Hepatocyte (in vitro differentiated cells): Measurements from ENCODE around the gene MAT2B. TPM values are rescaled to one million over a fixed set of nuclear protein-coding genes. Genes with fewer than 3 reads are reported as not detected.

Source experiments
- DNase-seq: peaks from one replicate; pipeline ENCODE4 v3.0.0-alpha.2; 2016; ENCODE audit warnings: low spot score
- H2AFZ ChIP-seq: fragments of 200-600 bp; sonication (generic); 2 replicates; pipeline ENCODE4 v1.6.0; 2016; ENCODE audit warnings: antibody characterized with exemption, mild to moderate bottlenecking
- H3K27ac ChIP-seq: fragments of 200-600 bp; sonication (generic); 2 replicates; pipeline ENCODE4 v1.5.1; 2016; ENCODE audit warnings: mild to moderate bottlenecking
- H3K27me3 ChIP-seq: fragments of 200-600 bp; sonication (generic); 2 replicates; pipeline ENCODE4 v1.6.1; 2016
- H3K36me3 ChIP-seq: fragments of 200-600 bp; sonication (generic); replicated peaks from 2 replicates; pipeline ENCODE4 v1.5.1; 2016; ENCODE audit warnings: low read depth; ENCODE audit not compliant: insufficient read depth
- H3K4me1 ChIP-seq: fragments of 200-600 bp; sonication (generic); 2 replicates; pipeline ENCODE4 v1.5.1; 2016; ENCODE audit warnings: mild to moderate bottlenecking, moderate library complexity; ENCODE audit not compliant: insufficient read depth
- H3K4me2 ChIP-seq: fragments of 200-600 bp; sonication (generic); 2 replicates; pipeline ENCODE4 v1.6.0; 2016
- H3K4me3 ChIP-seq: fragments of 200-600 bp; sonication (generic); 2 replicates; pipeline ENCODE4 v1.5.1; 2016; ENCODE audit warnings: mild to moderate bottlenecking
- H3K79me2 ChIP-seq: fragments of 200-600 bp; sonication (generic); 2 replicates; pipeline ENCODE4 v1.6.0; 2017; ENCODE audit warnings: mild to moderate bottlenecking
- H3K9me2 ChIP-seq: fragments of 200-600 bp; sonication (generic); replicated peaks from 2 replicates; pipeline ENCODE4 v1.6.0; 2017; ENCODE audit warnings: mild to moderate bottlenecking; ENCODE audit not compliant: insufficient read depth
- H3K9me3 ChIP-seq: fragments of 200-600 bp; sonication (generic); 2 replicates; pipeline ENCODE4 v1.5.1; 2016; ENCODE audit warnings: low read depth, mild to moderate bottlenecking
- H4K20me1 ChIP-seq: fragments of 200-600 bp; sonication (generic); 2 replicates; pipeline ENCODE4 v1.6.0; 2016; ENCODE audit warnings: mild to moderate bottlenecking; ENCODE audit not compliant: insufficient read depth, poor library complexity, severe bottlenecking
- EZH2 ChIP-seq: fragments of 200-600 bp; sonication (generic); IDR thresholded peaks from 2 replicates; pipeline ENCODE4 v1.6.1; 2016; ENCODE audit warnings: antibody characterized with exemption, mild to moderate bottlenecking, borderline replicate concordance
- EZH2phosphoT487 ChIP-seq: fragments of 200-600 bp; sonication (generic); IDR thresholded peaks from one replicate; pipeline ENCODE4 v1.6.1; 2018; ENCODE audit warnings: antibody characterized with exemption, mild to moderate bottlenecking, low read depth, moderate library complexity; ENCODE audit not compliant: unreplicated experiment, severe bottlenecking
- WGBS: methylation state at CpG from one replicate; pipeline ENCODE4 v1.1.6; 2016; ENCODE audit warnings: low lambda C conversion rate; ENCODE audit errors: missing lambda C conversion rate; 5-methylcytosine and 5-hydroxymethylcytosine counted together
- polyA plus RNA-seq: library from polyadenylated mRNA; unstranded; fragments of >200 nt; fragmentation: Nextera tagmentation; extraction: Ambion mirVana; gene quantifications from 2 replicates; pipeline ENCODE4 v1.2.1, GENCODE V29; 2016
- total RNA-seq: library from RNA; depleted of rRNA; stranded (reverse); fragments of >200 nt; gene quantifications from 2 replicates; pipeline ENCODE4 v1.2.3, GENCODE V29; 2014
- TF ChIP-seq, protein P1 (sequence below): fragments of 200-600 bp; sonication (generic); IDR thresholded peaks from 2 replicates; pipeline ENCODE4 v1.5.1; 2016; ENCODE audit warnings: antibody characterized with exemption, mild to moderate bottlenecking; ENCODE audit not compliant: poor library complexity

MAT2B gene
- total and polyA plus RNA-seq, 2 experiments from 2014 or later = 65.4 to 73.8 TPM

DNA sequence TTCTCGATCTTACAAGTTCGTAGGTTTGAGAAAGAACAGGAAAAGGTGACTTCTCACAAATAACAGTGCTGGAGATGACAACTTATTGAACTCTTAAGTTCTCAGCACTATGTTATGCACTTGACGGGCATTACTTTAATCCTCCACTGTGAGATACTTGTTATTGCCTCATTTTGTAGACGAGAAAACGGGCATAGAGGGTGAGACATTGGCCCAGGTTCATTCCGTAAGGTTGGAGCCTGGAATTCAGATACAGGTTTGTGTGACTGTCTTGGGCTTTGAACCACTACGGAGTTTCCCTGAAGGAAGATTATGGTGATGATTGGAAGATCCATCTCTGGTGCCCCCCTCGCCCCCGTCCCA is 657 bp downstream of the MAT2B start:
- Histone ChIP-seq H3K9me3 (no peaks in the 10 kb centered on the region), H3K4me1 (peaks cover 25% of the 10 kb centered on the region), H3K9me2 (no peaks in the 10 kb centered on the region), H3K27me3 (no peaks in the 10 kb centered on the region), H3K4me3 (peak overlapping the region; percentile 63), H3K27ac (peak overlapping the region; percentile 96), H3K36me3 (no peaks in the 10 kb centered on the region), H2AFZ (peak overlapping the region; percentile 31), H4K20me1 (peaks cover 42% of the 10 kb centered on the region), H3K4me2 (peak overlapping the region; percentile 85), H3K79me2 (peaks cover 52% of the 10 kb centered on the region)
- TF ChIP-seq, protein P1, sequence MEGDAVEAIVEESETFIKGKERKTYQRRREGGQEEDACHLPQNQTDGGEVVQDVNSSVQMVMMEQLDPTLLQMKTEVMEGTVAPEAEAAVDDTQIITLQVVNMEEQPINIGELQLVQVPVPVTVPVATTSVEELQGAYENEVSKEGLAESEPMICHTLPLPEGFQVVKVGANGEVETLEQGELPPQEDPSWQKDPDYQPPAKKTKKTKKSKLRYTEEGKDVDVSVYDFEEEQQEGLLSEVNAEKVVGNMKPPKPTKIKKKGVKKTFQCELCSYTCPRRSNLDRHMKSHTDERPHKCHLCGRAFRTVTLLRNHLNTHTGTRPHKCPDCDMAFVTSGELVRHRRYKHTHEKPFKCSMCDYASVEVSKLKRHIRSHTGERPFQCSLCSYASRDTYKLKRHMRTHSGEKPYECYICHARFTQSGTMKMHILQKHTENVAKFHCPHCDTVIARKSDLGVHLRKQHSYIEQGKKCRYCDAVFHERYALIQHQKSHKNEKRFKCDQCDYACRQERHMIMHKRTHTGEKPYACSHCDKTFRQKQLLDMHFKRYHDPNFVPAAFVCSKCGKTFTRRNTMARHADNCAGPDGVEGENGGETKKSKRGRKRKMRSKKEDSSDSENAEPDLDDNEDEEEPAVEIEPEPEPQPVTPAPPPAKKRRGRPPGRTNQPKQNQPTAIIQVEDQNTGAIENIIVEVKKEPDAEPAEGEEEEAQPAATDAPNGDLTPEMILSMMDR = no peak
- TF ChIP-seq EZH2 (no peak), EZH2phosphoT487 (no peak)
- 2% methylated on average over 9 of the region's 9 CpGs for WGBS
- no peak for DNase-seq

DNA sequence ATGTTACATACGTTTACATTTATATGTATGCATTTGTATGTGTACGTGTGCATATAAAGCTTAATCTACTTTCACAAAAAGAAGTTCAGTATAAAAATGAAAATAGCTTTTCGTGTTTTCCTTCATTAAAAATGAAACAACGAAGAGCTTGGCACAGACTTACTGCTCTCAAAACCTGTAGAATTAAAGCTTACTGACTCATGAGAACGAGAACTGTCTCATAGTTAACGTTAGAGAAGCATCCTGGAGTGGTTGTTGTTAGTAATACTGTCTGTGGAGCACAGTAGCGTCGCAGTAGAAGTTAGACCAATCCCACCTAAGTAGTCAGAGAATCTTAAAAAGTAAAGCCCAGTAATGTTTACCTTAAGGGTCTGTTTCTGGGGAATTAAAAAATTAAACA is 1.3 kb downstream of the MAT2B start:
- H4K20me1 ChIP-seq = peaks cover 48% of the 10 kb centered on the region
- H3K4me1 ChIP-seq = peaks cover 25% of the 10 kb centered on the region
- H3K4me2 ChIP-seq = peak overlapping the region; percentile 85
- DNase-seq = peak; percentile 30
- 24% methylated on average over 8 of the region's 8 CpGs for WGBS
- no peaks in the 10 kb centered on the region for H3K9me3 ChIP-seq
- H3K79me2 ChIP-seq = peaks cover 59% of the 10 kb centered on the region
- H3K36me3 ChIP-seq = no peaks in the 10 kb centered on the region
- peak overlapping the region; percentile 96 for H3K27ac ChIP-seq
- no peaks in the 10 kb centered on the region for H3K27me3 ChIP-seq
- H3K9me2 ChIP-seq = no peaks in the 10 kb centered on the region
- no peak overlapping the region for H2AFZ ChIP-seq
- H3K4me3 ChIP-seq = peak overlapping the region; percentile 63
- no peak for TF ChIP-seq EZH2phosphoT487
- TF ChIP-seq, protein P1 = no peak
- TF ChIP-seq EZH2 = no peak

DNA sequence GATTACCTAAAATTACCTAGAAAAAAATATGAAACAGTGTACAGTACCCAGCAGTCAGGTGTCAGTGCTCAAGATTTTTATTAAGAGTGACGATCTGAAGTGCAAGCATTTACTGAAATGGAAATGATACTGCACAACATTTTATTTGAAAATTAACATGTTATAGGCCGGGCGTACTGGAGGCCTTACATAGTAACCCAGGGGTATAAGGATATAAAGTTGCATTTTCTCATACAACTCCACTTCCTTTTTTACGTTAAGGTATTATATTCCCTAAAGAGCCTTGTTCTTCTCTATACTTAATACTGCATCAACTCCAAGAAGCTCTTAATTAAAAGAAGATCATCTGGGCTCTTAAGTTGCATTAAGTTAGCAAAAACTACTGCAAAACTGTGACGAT is 3.3 kb downstream of the MAT2B start:
- TF ChIP-seq, protein P1 = no peak
- no peak for TF ChIP-seq EZH2
- no peak for TF ChIP-seq EZH2phosphoT487
- no peak for DNase-seq
- Histone ChIP-seq H3K79me2 (peaks cover 79% of the 10 kb centered on the region), H3K27ac (peak overlapping the region; percentile 48), H3K27me3 (no peaks in the 10 kb centered on the region), H2AFZ (no peak overlapping the region), H3K36me3 (no peaks in the 10 kb centered on the region), H3K4me1 (peaks cover 21% of the 10 kb centered on the region), H3K9me2 (no peaks in the 10 kb centered on the region), H3K4me3 (peak overlapping the region; percentile 16), H4K20me1 (peaks cover 60% of the 10 kb centered on the region), H3K4me2 (peak overlapping the region; percentile 85), H3K9me3 (no peaks in the 10 kb centered on the region)
- whole genome bisulfite sequencing = 60% methylated on average over 5 of the region's 5 CpGs

DNA sequence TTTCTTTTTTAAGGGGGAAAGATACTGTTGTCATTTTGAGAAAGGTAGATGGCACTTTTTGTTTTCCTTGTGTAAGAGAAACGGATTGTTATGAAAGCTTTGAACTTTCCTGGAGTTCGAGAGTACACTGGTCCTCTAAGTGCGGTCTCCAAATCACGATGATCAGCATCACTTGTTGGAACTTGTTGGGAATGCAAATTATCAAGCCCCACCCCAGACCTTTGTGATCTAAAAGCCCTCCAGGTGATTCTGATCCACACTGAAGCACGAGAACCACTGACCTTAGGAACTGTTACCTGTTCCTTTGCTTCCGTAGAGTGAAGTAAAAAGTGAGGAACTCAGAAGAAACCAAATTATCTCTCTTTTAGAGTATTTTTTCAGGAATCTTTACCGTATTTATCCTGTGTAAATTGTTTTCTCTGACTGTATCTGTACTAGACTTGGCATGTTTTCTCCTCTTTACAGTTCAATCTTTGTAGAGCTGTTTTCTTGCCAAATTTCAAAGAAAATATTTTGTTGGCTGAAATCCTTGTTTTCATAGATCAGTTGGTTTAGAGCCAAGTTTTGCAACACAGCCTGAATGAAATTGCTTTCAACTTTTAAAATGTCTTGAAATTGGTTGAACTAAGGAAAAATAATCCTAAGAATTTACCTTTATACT is 4.0 kb downstream of the MAT2B start:
- peak; percentile 44 for DNase-seq
- Histone ChIP-seq H3K4me3 (peak overlapping the region; percentile 16), H3K4me2 (peak overlapping the region; percentile 85), H4K20me1 (peaks cover 65% of the 10 kb centered on the region), H2AFZ (no peak overlapping the region), H3K4me1 (peaks cover 21% of the 10 kb centered on the region), H3K27ac (peak overlapping the region; percentile 48), H3K36me3 (no peaks in the 10 kb centered on the region), H3K27me3 (no peaks in the 10 kb centered on the region), H3K9me3 (no peaks in the 10 kb centered on the region), H3K79me2 (peaks cover 86% of the 10 kb centered on the region), H3K9me2 (no peaks in the 10 kb centered on the region)
- TF ChIP-seq EZH2phosphoT487 (no peak), EZH2 (no peak)
- TF ChIP-seq, protein P1 = no peak
- WGBS = 35% methylated on average over 7 of the region's 7 CpGs
